Measurements from ENCODE around the gene CYP2C18. TPM values are rescaled to one million over a fixed set of nuclear protein-coding genes. Genes with fewer than 3 reads are reported as not detected.
"Not testable (repeated sequence)": the region's sequence is repeated elsewhere in the genome, so short reads cannot be mapped to it uniquely, and the experiment has no call there.

Gene CYP2C18
- total RNA-seq, 2 experiments from 2014 or later = not detected

DNA sequence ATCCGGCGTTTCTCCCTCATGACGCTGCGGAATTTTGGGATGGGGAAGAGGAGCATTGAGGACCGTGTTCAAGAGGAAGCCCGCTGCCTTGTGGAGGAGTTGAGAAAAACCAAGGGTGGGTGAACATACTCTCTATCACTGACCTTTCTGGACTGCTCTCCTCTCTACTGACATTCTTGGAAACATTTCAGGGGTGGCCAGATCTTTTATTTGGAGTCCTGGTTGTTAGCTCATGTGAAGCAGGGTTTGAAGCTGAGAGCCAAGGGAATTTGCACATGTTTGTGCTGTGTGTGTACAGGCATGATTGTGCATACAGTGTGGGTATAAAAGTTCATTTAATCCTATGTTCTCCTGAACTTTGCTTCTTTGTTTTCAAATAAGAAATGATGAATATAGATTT, 91.9 kb downstream of the CYP2C18 start:
- DNase-seq; H3K9me3 Mint-ChIP-seq; H3K27me3 Mint-ChIP-seq; CTCF ChIA-PET; H3K36me3 Mint-ChIP-seq (ENCODE audit: low read depth); POLR2A ChIA-PET; H3K27ac Mint-ChIP-seq; H3K4me1 Mint-ChIP-seq; H3K4me3 Mint-ChIP-seq: not testable (repeated sequence)

DNA sequence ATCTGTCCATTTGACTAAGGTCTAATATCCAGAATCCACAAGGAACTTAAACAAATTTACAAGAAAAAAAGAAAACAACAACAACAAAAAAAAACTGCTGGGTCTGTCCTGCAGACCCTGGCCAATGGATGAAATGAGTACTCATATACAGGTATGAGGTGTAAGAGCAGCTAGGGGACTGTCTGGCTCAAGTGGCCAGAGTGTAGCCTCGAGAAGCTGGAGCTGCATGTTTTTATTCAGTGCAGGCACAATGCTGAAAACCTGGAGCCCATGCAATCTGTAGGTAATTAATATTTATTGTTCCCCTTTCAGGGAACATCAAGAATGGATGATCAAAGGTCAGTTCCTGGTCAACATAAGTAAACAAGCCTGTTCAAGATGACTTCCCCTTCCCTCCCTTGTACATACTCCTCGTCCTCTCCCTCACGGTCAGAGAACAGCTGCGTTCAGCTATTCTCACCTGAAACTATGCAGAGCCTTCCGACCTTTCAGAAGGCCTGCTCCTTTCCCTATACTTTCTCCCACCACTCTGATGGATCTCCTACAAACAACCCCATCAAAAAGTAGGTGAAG, 94.4 kb downstream of the CYP2C18 start:
- DNase-seq = no peak
- no peak overlapping the region for H3K4me3 Mint-ChIP-seq
- H3K27me3 Mint-ChIP-seq = no peaks in the 10 kb centered on the region
- no peaks in the 10 kb centered on the region for H3K4me1 Mint-ChIP-seq
- H3K36me3 Mint-ChIP-seq (ENCODE audit: low read depth) = no peaks in the 10 kb centered on the region
- POLR2A ChIA-PET = no interaction called here
- no peak overlapping the region for H3K27ac Mint-ChIP-seq
- H3K9me3 Mint-ChIP-seq = peaks cover 1% of the 10 kb centered on the region
- CTCF ChIA-PET = no interaction called here

DNA sequence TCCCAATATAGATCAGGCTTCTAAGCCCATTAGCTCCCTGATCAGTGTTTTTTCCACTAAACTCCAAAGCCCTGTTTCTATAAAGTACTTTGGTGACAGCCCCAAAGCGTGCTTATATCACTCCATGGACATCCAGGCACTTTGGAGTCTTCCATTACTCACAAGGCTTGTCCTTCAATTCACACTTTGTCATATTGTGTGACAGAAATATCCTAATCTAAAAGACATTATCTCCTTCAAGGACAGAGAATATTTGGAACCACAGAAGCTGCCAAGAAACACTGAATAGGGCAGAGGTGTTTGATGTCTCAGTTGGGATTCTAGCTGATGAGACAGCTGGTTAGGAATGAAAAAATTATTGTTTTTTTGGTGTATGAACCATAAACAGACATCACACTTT, 97.3 kb downstream of the CYP2C18 start:
- Mint-ChIP-seq H3K27me3 (no peaks in the 10 kb centered on the region), H3K9me3 (no peaks in the 10 kb centered on the region), H3K4me3 (no peak overlapping the region), H3K4me1 (no peaks in the 10 kb centered on the region), H3K36me3 (ENCODE audit: low read depth) (no peaks in the 10 kb centered on the region), H3K27ac (no peak overlapping the region)
- no peak for DNase-seq
- POLR2A ChIA-PET = no interaction called here
- CTCF ChIA-PET = no interaction called here

DNA sequence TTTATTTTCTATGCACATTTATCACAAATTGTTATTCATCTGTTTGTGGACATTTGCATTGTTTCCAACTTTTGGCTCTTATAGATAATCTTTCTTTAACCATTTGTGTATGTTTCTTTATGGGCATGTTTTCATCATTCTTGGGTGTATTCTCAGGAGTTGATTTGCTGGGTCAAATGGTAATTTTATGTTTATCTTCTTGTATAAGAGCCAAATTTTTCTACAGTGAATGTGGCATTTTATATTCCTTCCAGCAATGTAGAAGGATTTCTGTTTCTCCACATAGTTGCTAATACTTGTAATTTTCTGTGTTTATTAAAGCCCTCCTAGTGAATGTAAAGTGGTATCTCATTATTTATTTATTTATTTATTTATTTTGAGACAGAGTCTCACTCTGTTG, 100.7 kb downstream of the CYP2C18 start:
- Mint-ChIP-seq H3K36me3 (ENCODE audit: low read depth) (no peaks in the 10 kb centered on the region), H3K4me1 (no peaks in the 10 kb centered on the region), H3K27me3 (no peaks in the 10 kb centered on the region), H3K27ac (no peak overlapping the region), H3K9me3 (peaks cover 2% of the 10 kb centered on the region), H3K4me3 (no peak overlapping the region)
- ChIA-PET POLR2A (no interaction called here), CTCF (no interaction called here)
- no peak for DNase-seq

DNA sequence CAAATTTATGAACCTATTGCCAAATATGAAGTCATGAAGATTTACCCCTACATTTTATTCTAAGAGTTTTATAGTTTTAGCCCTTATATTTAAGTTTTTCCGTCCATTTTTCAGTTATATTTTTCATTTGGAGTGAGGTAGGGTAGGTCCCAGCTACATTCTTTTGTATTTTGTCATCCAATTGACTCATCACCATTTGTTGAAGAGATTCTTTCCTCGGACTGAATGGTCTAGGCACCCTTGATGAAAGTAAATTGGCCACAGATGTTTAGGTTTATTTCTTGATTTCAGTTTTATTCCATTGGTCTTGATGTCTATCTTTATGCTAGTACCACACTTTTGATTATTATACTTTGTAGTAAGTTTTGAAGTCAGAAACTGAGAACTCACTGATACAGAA, 101.7 kb downstream of the CYP2C18 start:
- H3K27me3 Mint-ChIP-seq = no peaks in the 10 kb centered on the region
- DNase-seq = no peak
- no peak overlapping the region for H3K27ac Mint-ChIP-seq
- CTCF ChIA-PET = no interaction called here
- no peak overlapping the region for H3K4me3 Mint-ChIP-seq
- POLR2A ChIA-PET = no interaction called here
- H3K9me3 Mint-ChIP-seq = peaks cover 2% of the 10 kb centered on the region
- no peaks in the 10 kb centered on the region for H3K4me1 Mint-ChIP-seq
- H3K36me3 Mint-ChIP-seq (ENCODE audit: low read depth) = no peaks in the 10 kb centered on the region

Other genes starting within 250 kb of the CYP2C18 start
- 100 to 1,000 TPM in 1 of 2 experiments, 10 to 100 TPM in 1; 99.7 to 121 TPM for gene HELLS, start 137.9 kb upstream of the CYP2C18 start, total RNA-seq
- gene CYP2C19, start 79.0 kb downstream of the CYP2C18 start, total RNA-seq = not detected